HG02610 (cell line): ENCODE data around the gene SCYGR3.

Experiments used
- ATAC-seq: cut with Tn5 transposase; IDR thresholded peaks from one replicate; pipeline ENCODE4 v1.9.1; 2021; ENCODE audit warnings: mild to moderate bottlenecking, moderate library complexity; ENCODE audit not compliant: unreplicated experiment

The SCYGR3 gene

GRCh38 chr2:227566012-227566411 lies 48.6 kb downstream of the SCYGR3 start:
- no peak for ATAC-seq

DNA sequence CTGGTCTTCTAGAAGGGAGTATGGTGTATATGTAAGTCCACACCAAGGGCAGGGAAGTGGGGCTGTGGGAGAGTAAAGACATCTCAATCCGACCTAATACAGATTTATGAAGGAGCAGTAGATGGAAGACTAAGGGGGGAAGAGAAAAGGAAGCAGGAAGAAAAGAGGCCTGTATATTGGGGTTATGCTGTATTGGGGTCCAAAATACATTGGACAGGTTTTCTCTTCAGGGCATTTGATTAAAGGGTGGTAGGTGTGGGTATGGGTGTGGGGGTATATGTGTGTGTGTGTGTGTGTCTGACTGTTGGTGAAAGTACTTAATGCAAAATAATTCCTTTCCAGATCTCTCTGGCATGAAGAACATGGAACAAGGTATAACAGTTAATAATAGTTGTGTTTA lies 49.6 kb downstream of the SCYGR3 start:
- no peak for ATAC-seq
